ENCODE measurements around the gene APOBEC4.

APOBEC4 gene

DNA sequence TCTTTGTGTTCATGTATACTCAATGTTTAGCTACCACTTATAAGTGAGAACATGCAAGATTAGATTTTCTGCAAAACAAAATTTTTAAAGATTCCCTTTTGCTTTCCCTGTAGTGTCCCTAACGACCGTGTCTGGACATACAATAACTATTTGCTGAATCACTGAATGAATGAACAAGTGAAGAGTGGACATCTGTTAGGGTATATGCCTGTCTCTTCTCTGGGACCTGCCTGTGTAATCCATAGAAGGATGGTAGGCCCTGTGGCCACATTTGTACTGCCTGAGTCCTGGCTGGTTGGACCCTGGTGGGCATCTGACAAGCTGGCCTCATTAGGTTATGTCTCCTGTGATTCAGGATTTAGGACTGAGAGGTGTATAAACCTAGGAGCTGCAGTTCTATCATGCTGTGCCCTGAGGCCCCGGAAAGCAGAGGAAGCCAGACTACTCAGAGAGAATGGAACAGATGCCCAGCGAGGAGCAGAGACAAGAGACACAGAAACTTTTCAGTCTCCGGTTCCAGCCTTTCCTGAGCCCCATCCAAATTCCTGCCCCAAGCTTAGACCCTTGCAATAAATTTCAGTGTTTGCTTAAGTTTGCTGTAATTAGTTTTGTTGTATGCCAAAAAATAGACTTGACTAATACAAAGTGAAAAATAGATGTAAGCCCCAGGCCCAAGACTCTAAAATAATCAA, 55.3 kb downstream of the APOBEC4 start:
- DNase-seq, result no peak

DNA sequence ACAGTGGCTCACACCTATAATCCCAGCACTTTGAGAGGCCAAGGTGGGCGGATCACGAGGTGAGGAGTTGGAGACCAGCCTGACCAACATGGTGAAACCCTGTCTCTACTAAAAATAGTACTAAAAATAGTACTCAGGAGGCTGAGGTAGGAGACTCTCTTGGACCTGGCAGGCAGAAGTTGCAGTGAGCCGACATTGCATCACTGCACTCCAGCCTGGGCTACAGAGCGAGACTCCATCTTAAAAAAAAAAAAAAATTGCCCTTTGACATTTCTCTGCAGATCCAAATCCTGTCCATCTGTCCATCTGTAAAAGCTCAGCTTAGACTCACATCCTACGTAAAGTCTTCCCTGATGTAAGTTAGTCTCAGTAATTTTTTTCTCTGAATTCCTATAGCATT, 56.6 kb downstream of the APOBEC4 start:
- DNase-seq, result no peak

Data from activated CD4-positive, alpha-beta T cell treated with anti-CD3 and anti-CD28 coated beads, Interleukin-10, Interleukin-2, amounts not matched to agents 100 ng/mL and 50 ng/mL, durations not matched to agents 16 hours and 8 hours (primary cell).